IMR-90 (cell line): ENCODE data around the gene APOL3.
"Not testable (repeated sequence)": the region's sequence is repeated elsewhere in the genome, so short reads cannot be mapped to it uniquely, and the experiment has no call there.

ENCODE experiments used
- CEBPB ChIP-seq: IDR thresholded peaks from 2 replicates; pipeline ENCODE4 v1.6.1; 2012; ENCODE audit warnings: low read depth, low read length, improper control_type of control experiment
- CTCF ChIP-seq: conservative IDR thresholded peaks from 2 replicates; pipeline ENCODE4 v1.5.1; 2012; ENCODE audit warnings: mild to moderate bottlenecking, low read depth, low read length, improper control_type of control experiment
- ELK1 ChIP-seq: fragments of 150-350 bp; IDR thresholded peaks from 2 replicates; pipeline ENCODE4 v1.6.1; 2016; ENCODE audit warnings: low read depth, mild to moderate bottlenecking, low read length, moderate library complexity, borderline replicate concordance
- MAFK ChIP-seq: IDR thresholded peaks from 2 replicates; pipeline ENCODE4 v1.6.1; 2012; ENCODE audit warnings: low read depth, low read length, improper control_type of control experiment
- POLR2A ChIP-seq: IDR thresholded peaks from 2 replicates; pipeline ENCODE4 v1.6.1; 2012; ENCODE audit warnings: mild to moderate bottlenecking, low read depth, low read length

- not testable (repeated sequence) for TF ChIP-seq CTCF, ELK1, POLR2A, CEBPB, MAFK
Measured at GRCh38 chr22:36201025-36201424, 40.5 kb upstream of the APOL3 start.
